Measurements from ENCODE around the gene PAK5. TPM values are rescaled to one million over a fixed set of nuclear protein-coding genes. Genes with fewer than 3 reads are reported as not detected.

The PAK5 gene
- total RNA-seq, 2 experiments from 2014 or later = not detected

- Mint-ChIP-seq H3K4me1 (ENCODE audit: low read depth) (no peaks in the 10 kb centered on the region), H3K27me3 (peaks cover 54% of the 10 kb centered on the region), H3K36me3 (ENCODE audit: low read depth) (no peaks in the 10 kb centered on the region), H3K27ac (no peak overlapping the region), H3K4me3 (no peak overlapping the region), H3K9me3 (peaks cover 4% of the 10 kb centered on the region)
- intact Hi-C loops (cut with DNase I, micrococcal nuclease) = no loop called here
- ATAC-seq (ENCODE audit: poor library complexity) = no peak
- no peak overlapping the region for H3K4me3 ChIP-seq (ENCODE audit: low read length)
- TF ChIP-seq CTCF (IDR thresholded peaks at IDR 0.05) = no peak
- no peaks in the 10 kb centered on the region for H3K36me3 ChIP-seq (ENCODE audit: insufficient read depth, low read length)
- H3K27ac ChIP-seq (ENCODE audit: low read depth in 1 of 2, low read length in 2 of 2) = no peak overlapping the region
- POLR2A ChIA-PET = no interaction called here
- peaks cover 15 to 16% of the 10 kb centered on the region in 2 experiments for H3K27me3 ChIP-seq (ENCODE audit: control insufficient read depth in 1 of 2, insufficient read depth in 2 of 2, low read length in 2 of 2)
- peaks cover 0 to 21% of the 10 kb centered on the region in 2 experiments for H3K9me3 ChIP-seq (ENCODE audit: control insufficient read depth in 1 of 2, insufficient read depth in 1 of 2, low read length in 2 of 2)
- CTCF ChIA-PET = no interaction called here
- H3K4me1 ChIP-seq (ENCODE audit: insufficient read depth, low read length) = no peaks in the 10 kb centered on the region
- no peak for DNase-seq
These were observed 870 bp downstream of the PAK5 start for GRCh38 chr20:9838035-9838377.

- Mint-ChIP-seq H3K27me3 (peaks cover 54% of the 10 kb centered on the region), H3K9me3 (peaks cover 4% of the 10 kb centered on the region), H3K4me3 (no peak overlapping the region), H3K4me1 (ENCODE audit: low read depth) (no peaks in the 10 kb centered on the region), H3K27ac (no peak overlapping the region), H3K36me3 (ENCODE audit: low read depth) (no peaks in the 10 kb centered on the region)
- peaks cover 15 to 16% of the 10 kb centered on the region in 2 experiments for H3K27me3 ChIP-seq (ENCODE audit: control insufficient read depth in 1 of 2, insufficient read depth in 2 of 2, low read length in 2 of 2)
- H3K9me3 ChIP-seq (ENCODE audit: control insufficient read depth in 1 of 2, insufficient read depth in 1 of 2, low read length in 2 of 2) = peaks cover 0 to 21% of the 10 kb centered on the region in 2 experiments
- H3K4me3 ChIP-seq (ENCODE audit: low read length) = no peak overlapping the region
- no peak for TF ChIP-seq CTCF (IDR thresholded peaks at IDR 0.05)
- DNase-seq (no peak), ATAC-seq (ENCODE audit: poor library complexity) (no peak)
- no peaks in the 10 kb centered on the region for H3K36me3 ChIP-seq (ENCODE audit: insufficient read depth, low read length)
- ChIA-PET POLR2A (no interaction called here), CTCF (no interaction called here)
- H3K27ac ChIP-seq (ENCODE audit: low read depth in 1 of 2, low read length in 2 of 2) = no peak overlapping the region
- no peaks in the 10 kb centered on the region for H3K4me1 ChIP-seq (ENCODE audit: insufficient read depth, low read length)
- intact Hi-C loops (cut with DNase I, micrococcal nuclease) = no loop called here
These were observed 1.2 kb downstream of the PAK5 start for GRCh38 chr20:9837634-9838033.

- Histone ChIP-seq H3K4me1 (ENCODE audit: insufficient read depth, low read length) (no peaks in the 10 kb centered on the region), H3K27ac (ENCODE audit: low read depth in 1 of 2, low read length in 2 of 2) (no peak overlapping the region), H3K27me3 (ENCODE audit: control insufficient read depth in 1 of 2, insufficient read depth in 2 of 2, low read length in 2 of 2) (peaks cover 15 to 16% of the 10 kb centered on the region in 2 experiments), H3K9me3 (ENCODE audit: control insufficient read depth in 1 of 2, insufficient read depth in 1 of 2, low read length in 2 of 2) (peaks cover 0 to 16% of the 10 kb centered on the region in 2 experiments), H3K36me3 (ENCODE audit: insufficient read depth, low read length) (no peaks in the 10 kb centered on the region), H3K4me3 (ENCODE audit: low read length) (no peak overlapping the region)
- Mint-ChIP-seq H3K4me3 (no peak overlapping the region), H3K9me3 (peaks cover 3% of the 10 kb centered on the region), H3K4me1 (ENCODE audit: low read depth) (no peaks in the 10 kb centered on the region), H3K36me3 (ENCODE audit: low read depth) (no peaks in the 10 kb centered on the region), H3K27me3 (peaks cover 44% of the 10 kb centered on the region), H3K27ac (no peak overlapping the region)
- intact Hi-C loops (cut with DNase I, micrococcal nuclease) = no loop called here
- DNase-seq = no peak
- TF ChIP-seq CTCF (IDR thresholded peaks at IDR 0.05) = no peak
- ChIA-PET CTCF (no interaction called here), POLR2A (no interaction called here)
- ATAC-seq (ENCODE audit: poor library complexity) = no peak
These were observed 3.6 kb downstream of the PAK5 start for GRCh38 chr20:9835302-9835701.

Data from CD4-positive, alpha-beta T cell (primary cell).